ENCODE data around the gene CSNK1D. TPM values are rescaled to one million over a fixed set of nuclear protein-coding genes. Genes with fewer than 3 reads are reported as not detected.

The CSNK1D gene
- polyA plus RNA-seq, 1 donor from 2014 or later, result 29.9 TPM

DNA sequence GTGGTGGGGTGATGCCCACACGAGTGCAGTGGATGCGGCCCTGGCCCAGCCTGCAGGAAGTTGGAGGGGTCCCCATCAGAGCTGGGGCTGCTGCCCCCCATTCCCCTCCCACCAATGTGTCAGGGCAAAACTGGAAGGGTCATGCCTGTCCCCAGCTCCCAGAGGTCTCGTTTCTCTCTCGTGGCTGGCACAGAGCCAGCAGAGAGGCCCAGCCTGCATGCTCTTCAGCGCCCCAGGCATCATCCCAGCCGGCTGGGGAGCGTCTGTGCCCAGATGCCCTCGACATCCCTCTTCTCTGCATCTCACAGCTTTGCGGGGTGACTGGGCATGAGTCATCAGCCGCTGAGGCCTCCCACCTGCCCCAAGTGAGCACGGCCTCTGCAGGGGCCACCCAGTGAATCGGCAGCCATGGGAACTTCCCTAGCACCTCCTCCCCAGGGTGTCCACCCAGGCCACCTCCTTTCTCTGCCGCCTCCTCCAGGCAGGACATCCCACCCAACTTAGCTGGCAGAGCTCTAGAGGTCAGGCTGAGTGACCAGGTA, 9.8 kb upstream of the CSNK1D start:
- Histone ChIP-seq H3K27ac (ENCODE audit: low read length) (no peak overlapping the region), H3K36me3 (ENCODE audit: insufficient read depth, low read length) (no peaks in the 10 kb centered on the region), H3K27me3 (ENCODE audit: insufficient read depth, low read depth, low read length) (no peaks in the 10 kb centered on the region), H3K9me3 (ENCODE audit: low read length) (no peaks in the 10 kb centered on the region), H3K9ac (ENCODE audit: low read length) (no peak overlapping the region), H3K4me2 (ENCODE audit: low read length) (no peak overlapping the region), H3K79me2 (replicated peaks; ENCODE audit: insufficient read depth, low read length) (no peaks in the 10 kb centered on the region), H3F3A (ENCODE audit: insufficient read depth, low read length, poor library complexity, severe bottlenecking) (no peaks in the 10 kb centered on the region), H4K20me1 (ENCODE audit: insufficient read depth) (no peaks in the 10 kb centered on the region), H3K4me3 (ENCODE audit: low read length) (no peak overlapping the region), H3K9me2 (ENCODE audit: insufficient read depth, low read length) (no peaks in the 10 kb centered on the region), H2AFZ (ENCODE audit: low read depth, low read length) (no peak overlapping the region)
- TF ChIP-seq SMC3 (conservative IDR thresholded peaks at IDR 0.05; ENCODE audit: poor library complexity), result no peak
- TF ChIP-seq, protein P1, sequence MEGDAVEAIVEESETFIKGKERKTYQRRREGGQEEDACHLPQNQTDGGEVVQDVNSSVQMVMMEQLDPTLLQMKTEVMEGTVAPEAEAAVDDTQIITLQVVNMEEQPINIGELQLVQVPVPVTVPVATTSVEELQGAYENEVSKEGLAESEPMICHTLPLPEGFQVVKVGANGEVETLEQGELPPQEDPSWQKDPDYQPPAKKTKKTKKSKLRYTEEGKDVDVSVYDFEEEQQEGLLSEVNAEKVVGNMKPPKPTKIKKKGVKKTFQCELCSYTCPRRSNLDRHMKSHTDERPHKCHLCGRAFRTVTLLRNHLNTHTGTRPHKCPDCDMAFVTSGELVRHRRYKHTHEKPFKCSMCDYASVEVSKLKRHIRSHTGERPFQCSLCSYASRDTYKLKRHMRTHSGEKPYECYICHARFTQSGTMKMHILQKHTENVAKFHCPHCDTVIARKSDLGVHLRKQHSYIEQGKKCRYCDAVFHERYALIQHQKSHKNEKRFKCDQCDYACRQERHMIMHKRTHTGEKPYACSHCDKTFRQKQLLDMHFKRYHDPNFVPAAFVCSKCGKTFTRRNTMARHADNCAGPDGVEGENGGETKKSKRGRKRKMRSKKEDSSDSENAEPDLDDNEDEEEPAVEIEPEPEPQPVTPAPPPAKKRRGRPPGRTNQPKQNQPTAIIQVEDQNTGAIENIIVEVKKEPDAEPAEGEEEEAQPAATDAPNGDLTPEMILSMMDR (IDR thresholded peaks at IDR 0.05; ENCODE audit: poor library complexity, severe bottlenecking), result no peak
- TF ChIP-seq EP300 (conservative IDR thresholded peaks at IDR 0.05; ENCODE audit: poor library complexity, severe bottlenecking), result no peak
- TF ChIP-seq, protein P2, sequence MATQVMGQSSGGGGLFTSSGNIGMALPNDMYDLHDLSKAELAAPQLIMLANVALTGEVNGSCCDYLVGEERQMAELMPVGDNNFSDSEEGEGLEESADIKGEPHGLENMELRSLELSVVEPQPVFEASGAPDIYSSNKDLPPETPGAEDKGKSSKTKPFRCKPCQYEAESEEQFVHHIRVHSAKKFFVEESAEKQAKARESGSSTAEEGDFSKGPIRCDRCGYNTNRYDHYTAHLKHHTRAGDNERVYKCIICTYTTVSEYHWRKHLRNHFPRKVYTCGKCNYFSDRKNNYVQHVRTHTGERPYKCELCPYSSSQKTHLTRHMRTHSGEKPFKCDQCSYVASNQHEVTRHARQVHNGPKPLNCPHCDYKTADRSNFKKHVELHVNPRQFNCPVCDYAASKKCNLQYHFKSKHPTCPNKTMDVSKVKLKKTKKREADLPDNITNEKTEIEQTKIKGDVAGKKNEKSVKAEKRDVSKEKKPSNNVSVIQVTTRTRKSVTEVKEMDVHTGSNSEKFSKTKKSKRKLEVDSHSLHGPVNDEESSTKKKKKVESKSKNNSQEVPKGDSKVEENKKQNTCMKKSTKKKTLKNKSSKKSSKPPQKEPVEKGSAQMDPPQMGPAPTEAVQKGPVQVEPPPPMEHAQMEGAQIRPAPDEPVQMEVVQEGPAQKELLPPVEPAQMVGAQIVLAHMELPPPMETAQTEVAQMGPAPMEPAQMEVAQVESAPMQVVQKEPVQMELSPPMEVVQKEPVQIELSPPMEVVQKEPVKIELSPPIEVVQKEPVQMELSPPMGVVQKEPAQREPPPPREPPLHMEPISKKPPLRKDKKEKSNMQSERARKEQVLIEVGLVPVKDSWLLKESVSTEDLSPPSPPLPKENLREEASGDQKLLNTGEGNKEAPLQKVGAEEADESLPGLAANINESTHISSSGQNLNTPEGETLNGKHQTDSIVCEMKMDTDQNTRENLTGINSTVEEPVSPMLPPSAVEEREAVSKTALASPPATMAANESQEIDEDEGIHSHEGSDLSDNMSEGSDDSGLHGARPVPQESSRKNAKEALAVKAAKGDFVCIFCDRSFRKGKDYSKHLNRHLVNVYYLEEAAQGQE (IDR thresholded peaks at IDR 0.05; ENCODE audit: borderline replicate concordance), result no peak
- TF ChIP-seq EZH2 (IDR thresholded peaks at IDR 0.05; ENCODE audit: borderline replicate concordance, insufficient read depth, low read length, poor library complexity, severe bottlenecking), result no peak
- no peak for TF ChIP-seq TAF1 (IDR thresholded peaks at IDR 0.05; ENCODE audit: low read depth)
- TF ChIP-seq MXI1 (conservative IDR thresholded peaks at IDR 0.05; ENCODE audit: poor library complexity, severe bottlenecking), result no peak
- no peak for TF ChIP-seq RAD21 (conservative IDR thresholded peaks at IDR 0.05)
- TF ChIP-seq POLR2AphosphoS5 (IDR thresholded peaks at IDR 0.05), result no peak

DNA sequence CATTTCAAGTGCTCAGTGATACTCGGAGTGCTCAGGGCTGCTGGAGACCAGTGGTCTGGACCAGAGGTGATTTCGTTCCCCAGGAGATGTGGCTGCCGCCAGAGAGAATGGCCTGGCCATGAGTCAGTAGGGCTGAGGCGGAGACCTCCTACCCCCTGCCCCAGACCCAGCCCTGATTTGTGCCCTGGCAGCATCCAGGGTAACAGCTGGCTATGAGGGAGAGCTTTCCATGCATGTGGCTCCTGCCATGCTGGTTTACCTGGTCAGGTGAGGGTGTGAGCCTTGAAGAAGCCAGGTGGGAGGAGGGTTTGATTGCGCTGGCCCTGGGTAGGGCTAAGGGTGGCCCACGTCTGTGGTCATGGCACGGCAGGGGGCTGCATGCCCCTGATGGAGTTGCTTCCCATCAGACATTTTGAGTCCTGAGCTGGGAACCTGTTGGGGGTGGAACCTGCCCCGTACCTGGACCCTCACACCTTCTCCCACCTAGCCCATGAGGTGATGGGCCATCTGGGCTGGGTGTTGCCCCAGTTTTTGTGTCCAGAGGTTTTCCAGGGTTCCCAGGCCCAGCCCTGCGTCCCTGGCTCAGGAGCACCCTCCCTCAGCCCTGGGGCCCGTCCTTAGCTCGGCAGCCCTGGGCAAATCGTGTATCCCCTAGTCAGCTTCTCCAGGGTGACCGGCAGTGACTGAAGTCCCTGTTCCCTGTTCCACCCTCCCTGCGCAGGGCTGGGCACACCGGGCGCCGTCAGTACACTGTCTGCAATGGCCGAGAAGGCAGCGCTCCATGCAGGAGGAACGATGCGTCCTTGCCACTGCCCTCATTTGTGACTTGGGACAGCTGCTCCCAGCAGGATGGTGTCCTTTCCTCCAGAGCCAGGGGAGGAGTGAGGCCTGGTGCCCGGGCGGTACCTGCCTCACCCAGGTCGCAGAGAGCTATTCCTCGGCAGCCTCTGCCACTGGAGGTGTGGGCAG, 9.0 kb upstream of the CSNK1D start:
- Histone ChIP-seq H4K20me1 (ENCODE audit: insufficient read depth) (no peaks in the 10 kb centered on the region), H3K36me3 (ENCODE audit: insufficient read depth, low read length) (no peaks in the 10 kb centered on the region), H3K9ac (ENCODE audit: low read length) (no peak overlapping the region), H3K4me2 (ENCODE audit: low read length) (no peak overlapping the region), H3K4me3 (ENCODE audit: low read length) (no peak overlapping the region), H3K9me3 (ENCODE audit: low read length) (no peaks in the 10 kb centered on the region), H3K9me2 (ENCODE audit: insufficient read depth, low read length) (no peaks in the 10 kb centered on the region), H2AFZ (ENCODE audit: low read depth, low read length) (no peak overlapping the region), H3K27ac (ENCODE audit: low read length) (no peak overlapping the region), H3K27me3 (ENCODE audit: insufficient read depth, low read depth, low read length) (no peaks in the 10 kb centered on the region), H3F3A (ENCODE audit: insufficient read depth, low read length, poor library complexity, severe bottlenecking) (no peaks in the 10 kb centered on the region), H3K79me2 (replicated peaks; ENCODE audit: insufficient read depth, low read length) (no peaks in the 10 kb centered on the region)
- no peak for TF ChIP-seq EP300 (conservative IDR thresholded peaks at IDR 0.05; ENCODE audit: poor library complexity, severe bottlenecking)
- TF ChIP-seq, protein P2 (IDR thresholded peaks at IDR 0.05; ENCODE audit: borderline replicate concordance), result no peak
- TF ChIP-seq EZH2 (IDR thresholded peaks at IDR 0.05; ENCODE audit: borderline replicate concordance, insufficient read depth, low read length, poor library complexity, severe bottlenecking), result no peak
- TF ChIP-seq, protein P1 (IDR thresholded peaks at IDR 0.05; ENCODE audit: poor library complexity, severe bottlenecking), result no peak
- TF ChIP-seq SMC3 (conservative IDR thresholded peaks at IDR 0.05; ENCODE audit: poor library complexity), result no peak
- TF ChIP-seq POLR2AphosphoS5 (IDR thresholded peaks at IDR 0.05), result no peak
- TF ChIP-seq RAD21 (conservative IDR thresholded peaks at IDR 0.05), result no peak
- no peak for TF ChIP-seq MXI1 (conservative IDR thresholded peaks at IDR 0.05; ENCODE audit: poor library complexity, severe bottlenecking)
- TF ChIP-seq TAF1 (IDR thresholded peaks at IDR 0.05; ENCODE audit: low read depth), result no peak

All from neural cell (in vitro differentiated cells).